GM19099 (cell line): ENCODE measurements around the gene F7.

Source experiments
- POLR2A ChIP-seq: IDR thresholded peaks from 3 replicates; pipeline ENCODE4 v1.6.1; 2011; ENCODE audit warnings: low read depth; ENCODE audit not compliant: insufficient read length; ENCODE audit errors: extremely low read depth

Gene F7

DNA sequence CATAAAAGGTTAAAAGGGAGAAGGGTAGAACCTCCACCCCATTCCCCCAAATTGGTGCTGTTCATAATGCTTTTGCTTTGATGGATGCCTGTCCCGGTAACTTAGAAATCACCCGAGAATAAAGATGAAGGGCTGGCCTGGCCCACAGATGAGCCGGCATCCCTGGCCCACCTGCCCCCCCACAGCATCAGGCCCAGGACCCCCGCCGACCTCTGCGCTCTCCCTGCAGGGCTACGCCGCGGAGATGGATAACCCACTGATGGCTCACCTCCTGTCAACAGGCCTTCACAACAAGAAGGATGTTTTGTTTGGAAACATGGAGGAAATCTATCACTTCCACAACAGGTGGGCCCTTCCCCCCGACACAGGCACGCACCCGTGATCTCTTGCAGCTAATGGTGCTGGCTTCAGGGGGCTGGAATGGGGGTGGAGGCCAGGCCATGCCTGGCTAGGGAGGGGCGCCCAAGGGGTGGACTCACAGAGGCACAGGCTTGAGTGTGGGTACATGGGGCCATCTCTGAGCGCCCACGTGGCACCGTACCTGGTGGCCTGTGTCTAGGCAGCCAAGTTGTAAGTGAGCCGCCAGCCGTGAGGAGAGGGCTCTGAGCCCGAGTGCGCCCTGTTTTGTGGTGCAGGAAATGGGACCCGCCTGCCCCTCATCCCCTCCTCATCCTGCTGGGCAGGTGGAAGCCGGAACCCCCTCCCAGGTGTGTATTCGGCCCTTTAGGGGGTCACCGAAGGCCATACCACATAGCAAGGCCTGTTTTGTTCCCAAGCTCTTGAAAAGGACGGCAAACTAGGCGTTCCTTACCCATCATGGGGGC lies 23.2 kb upstream of the F7 start:
- TF ChIP-seq POLR2A = no peak

DNA sequence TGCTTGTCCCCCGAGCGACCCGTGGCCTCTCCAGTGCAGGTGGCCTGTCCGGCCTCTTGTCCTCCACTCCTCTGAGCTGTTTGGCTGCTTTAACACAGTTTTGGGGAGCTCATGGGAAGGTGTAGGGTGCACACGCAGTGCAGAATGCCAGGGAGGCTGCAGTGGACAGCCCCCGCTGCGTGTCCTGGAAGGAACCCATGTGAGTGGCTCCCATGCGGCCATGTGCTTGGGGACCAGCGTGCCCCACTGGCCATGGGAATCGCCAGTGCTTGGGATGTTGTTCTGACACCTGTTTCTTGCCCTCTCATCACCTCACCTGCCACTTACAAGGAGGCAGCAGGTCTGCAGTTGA lies 22.6 kb upstream of the F7 start:
- no peak for TF ChIP-seq POLR2A

DNA sequence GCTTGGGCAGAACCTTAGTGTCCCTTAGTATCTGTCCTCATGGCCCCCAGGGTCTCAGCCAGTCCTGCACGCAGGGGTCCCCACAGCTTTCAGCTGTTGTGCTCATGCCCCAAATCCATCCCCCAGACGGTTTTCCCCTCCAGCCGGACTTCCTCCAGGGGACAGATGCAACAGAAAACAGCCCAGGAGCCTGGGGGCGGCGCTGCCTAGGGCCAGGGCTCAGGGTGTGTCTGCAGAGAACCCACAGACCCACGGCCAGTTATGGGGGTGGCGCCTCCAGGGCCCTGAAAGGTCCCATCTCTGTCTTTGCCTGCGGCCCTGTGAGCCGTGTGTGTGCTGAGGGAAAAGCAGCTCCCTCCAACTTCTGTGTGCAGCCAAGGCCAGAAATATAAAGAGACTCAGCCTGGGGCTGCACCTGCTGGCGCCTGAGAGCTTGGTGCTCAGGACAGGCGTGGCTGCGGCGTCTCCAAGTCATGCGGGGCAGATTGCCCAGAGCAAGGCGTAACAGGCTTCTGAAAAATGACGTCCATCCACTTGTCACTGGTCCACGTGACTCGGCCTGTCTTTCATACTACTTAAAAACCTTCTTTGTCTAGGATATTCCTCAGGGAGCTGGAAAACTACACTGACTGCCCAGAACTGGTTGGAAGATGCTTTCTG lies 22.1 kb upstream of the F7 start:
- TF ChIP-seq POLR2A = no peak

DNA sequence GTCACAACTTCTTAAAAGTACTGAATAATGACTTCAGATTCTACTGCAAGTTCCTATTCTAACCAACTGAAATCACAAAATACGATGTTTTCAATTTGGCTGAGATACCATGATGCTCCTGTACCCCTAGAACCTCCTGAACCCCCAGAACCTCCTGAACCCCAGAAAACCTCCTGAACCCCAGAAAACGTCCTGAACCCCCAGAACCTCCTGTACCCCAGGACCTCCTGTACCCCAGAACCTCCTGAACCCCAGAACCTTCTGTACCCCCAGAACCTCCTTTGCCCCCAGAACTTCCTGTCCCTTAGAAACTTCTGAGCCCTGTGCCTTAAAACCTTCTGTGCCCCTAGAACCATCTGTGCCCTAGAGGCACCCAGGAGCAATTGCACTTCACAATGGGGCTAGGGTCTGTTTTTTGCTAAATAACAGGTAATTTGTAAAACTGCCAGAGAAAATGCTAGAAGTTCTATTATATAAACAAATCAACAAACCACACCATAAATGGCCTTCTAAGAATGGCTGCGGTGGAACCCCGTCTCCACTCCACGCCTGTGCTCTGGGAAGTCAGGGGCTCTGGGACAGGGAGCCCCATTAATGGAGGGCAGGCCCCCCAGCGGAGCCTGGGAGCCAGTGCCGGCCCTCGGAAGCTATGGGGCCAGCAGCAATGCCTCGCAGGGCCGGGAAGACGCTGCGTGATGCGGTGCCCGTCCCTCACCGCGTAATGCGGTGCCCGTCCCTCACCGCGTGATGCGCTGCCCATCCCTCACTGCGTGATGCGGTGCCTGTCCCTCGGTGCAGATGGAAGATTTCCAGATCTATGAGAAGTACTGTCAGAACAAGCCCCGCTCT lies 21.3 kb upstream of the F7 start:
- TF ChIP-seq POLR2A = no peak

DNA sequence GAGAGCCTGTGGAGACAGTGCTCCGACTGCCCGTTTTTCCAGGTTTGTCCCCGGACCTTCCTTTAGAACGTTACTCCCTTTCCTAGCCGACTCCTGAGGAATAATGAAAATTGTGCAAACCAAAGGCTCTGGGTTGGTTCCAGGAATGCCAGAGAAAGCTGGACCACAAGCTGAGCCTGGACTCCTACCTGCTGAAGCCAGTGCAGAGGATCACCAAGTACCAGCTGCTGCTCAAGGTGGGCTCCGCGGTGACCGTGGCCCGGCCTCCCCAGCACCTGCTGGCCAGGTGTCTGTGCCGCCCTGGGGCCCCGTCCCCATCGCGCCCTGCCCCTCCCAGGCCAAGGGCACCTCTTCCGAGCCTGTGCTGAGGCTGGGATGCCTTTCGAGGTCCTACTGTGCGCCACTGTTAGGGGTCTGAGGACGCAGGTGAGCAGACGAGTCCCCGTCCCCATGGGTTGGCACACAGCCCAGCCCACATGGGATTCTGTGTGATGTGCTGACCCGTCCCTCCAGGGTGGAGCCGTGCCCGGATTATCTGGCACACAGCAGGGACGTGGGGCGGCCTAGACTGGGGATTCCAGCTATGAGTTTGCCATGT lies 20.5 kb upstream of the F7 start:
- no peak for TF ChIP-seq POLR2A

DNA sequence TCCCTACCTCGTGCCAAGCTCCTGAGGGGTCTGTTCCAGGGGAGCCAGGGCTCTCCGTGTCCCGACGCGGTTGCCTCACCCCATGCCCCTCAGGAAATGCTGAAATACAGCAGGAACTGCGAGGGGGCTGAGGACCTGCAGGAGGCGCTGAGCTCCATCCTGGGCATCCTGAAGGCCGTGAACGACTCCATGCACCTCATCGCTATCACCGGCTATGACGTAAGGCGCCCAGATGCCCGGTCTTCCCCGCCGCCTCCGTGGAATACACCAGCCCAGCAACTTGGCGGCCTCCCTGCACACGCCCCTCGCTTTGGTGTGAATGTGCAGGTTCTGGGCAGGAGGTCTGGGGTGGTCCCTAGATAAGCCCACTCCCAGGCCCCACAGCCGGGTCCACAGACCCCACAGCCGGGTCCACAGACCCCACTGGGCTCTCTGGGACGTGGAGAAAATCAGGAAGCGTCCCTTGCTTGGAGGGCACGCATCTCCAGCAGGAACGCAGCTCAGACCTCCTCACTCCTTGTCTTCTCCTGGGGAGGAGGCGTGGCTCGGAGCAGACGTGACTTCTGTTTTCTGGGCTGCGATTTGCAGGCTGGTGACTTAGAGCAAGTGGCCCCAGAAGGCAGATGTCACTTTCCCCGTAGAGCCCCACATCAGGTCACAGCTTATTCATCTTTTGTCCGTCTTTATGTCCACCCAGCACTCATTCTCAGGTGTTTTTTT lies 19.4 kb upstream of the F7 start:
- no peak for TF ChIP-seq POLR2A

DNA sequence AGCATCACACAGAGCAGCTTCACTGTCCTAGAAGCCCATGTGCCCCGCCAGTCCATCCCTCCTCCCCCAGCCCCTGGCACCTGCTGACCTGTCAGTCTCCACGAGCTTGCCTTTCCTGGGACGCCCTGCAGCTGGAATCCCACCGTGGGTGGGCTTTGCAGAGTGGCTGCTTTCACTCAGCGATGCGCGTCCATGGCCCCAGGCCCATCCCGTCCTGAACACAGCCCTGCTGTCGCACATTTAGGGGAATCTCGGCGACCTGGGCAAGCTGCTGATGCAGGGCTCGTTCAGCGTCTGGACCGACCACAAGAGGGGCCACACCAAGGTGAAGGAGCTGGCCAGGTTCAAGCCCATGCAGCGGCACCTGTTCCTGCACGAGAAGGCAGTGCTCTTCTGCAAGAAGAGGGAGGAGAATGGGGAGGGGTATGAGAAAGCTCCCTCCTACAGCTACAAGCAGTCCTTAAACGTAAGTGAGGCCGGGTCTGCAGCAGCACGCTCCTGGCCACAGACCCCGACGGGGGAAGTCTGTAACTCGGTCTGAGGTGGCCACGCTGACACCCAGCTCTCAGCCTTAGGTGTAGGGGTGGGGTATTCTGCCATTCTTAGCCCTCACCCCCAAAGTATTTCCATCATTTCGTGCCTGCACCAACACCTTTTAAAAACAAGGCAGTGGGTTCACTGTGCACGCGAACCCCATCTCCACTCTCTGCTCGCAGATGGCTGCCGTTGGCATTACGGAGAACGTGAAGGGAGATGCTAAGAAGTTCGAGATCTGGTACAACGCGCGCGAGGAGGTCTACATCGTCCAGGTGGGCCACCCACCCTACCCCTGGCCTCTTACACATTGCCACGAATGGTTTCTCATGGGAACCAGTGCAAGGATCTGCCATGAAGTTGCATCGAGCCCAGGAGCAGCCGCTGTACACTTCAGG lies 18.3 kb upstream of the F7 start:
- no peak for TF ChIP-seq POLR2A

DNA sequence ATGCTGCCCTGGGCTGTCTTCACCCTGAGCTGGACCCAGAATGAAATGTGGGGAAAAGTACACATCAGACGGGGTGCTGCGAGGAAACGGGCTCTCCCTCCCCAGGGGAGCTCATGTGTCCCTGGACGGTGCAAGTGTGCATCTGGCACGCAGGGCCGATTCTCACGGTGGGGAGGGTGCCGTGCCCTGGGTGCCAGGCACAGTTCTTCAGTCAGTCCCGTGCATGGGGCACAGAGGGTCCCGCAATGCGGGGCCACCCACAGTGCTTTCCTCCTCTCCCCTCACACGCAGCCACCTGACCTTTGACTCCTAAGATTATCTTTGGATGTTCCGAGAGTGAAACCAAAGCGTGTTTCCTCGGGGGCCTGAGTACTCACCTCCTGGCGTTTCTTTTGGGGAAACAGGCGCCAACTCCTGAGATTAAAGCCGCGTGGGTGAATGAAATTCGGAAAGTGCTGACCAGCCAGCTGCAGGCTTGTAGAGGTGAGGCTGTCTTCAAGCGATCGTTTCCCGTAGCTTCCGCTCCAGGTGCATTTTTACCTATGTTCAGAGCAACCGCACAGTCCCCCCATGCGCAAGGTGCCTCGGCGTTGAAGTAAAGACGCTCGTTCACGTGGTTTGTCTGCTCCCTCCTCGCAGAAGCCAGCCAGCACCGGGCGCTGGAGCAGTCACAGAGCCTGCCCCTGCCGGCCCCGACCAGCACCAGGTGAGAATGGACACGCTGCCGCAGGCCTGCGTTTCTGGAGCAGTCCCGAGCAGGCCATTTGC lies 17.5 kb upstream of the F7 start:
- TF ChIP-seq POLR2A = no peak

DNA sequence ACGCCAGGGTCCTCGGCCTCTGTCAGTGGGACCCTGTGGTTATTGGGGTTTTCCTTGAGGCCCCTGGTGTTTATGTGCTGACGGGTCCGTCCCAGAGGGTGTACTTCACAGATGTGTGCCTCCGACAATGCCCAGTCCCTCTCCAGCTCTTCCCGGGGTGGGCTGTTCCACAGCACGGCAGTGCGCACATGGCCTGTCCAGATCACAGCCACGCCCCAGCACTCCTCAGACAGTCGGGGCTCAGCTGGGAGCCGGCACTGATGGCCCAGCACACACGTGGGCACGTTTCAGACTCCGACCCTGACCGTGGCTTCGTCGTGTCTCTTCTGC lies 16.9 kb upstream of the F7 start:
- no peak for TF ChIP-seq POLR2A

DNA sequence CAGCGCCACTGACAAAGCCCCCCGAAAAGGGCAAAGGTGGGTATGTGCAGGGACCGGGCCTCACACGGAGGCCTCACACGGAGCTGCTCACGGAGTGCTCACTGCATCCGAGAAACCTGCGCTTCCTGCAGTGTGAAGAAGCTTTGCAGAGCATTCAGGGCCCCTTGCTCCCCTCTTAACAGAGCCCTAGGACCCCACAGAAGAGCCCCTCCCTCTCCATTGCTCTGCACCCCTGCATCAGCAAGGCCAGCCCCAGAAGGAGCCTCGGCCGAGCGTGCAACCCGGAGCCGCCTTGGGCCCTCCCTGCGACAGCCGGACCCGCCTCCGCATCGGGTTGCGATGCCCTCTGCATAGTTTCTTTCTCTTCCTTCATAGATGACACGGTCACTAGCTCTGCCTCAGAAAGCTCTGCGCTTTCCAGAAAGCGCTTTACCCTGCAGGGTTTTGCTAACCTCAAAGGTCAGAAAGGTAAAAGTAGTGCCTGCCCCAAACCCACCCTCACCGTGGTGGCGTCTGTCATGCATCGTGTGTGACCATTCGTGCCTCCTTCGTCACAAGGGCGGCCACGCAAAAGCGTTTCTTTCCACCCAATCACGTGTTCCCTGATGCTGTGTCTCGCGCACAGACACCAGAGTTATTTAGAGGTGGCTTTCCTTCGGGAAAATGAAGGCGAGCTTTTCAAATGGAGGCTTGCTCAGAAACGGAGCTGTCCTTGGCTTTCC lies 15.7 kb upstream of the F7 start:
- TF ChIP-seq POLR2A = no peak

DNA sequence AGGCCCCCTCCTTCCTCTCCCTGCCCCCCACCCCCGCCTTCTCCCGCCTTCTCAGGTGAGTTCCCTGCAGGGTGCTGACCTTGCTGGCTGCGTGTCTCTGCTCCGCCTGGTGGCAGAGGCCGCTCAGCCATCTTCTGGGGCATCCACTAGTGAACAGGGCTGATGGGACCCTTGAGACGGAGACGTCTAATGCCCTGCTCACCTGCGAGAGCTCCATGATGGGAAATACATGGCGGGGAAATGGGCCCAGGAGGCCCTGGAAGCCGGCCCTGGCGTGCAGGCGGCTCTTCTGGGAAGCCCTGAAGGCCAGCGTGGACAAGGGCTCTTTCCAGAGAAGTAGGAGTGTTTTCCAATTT lies 15.2 kb upstream of the F7 start:
- no peak for TF ChIP-seq POLR2A

DNA sequence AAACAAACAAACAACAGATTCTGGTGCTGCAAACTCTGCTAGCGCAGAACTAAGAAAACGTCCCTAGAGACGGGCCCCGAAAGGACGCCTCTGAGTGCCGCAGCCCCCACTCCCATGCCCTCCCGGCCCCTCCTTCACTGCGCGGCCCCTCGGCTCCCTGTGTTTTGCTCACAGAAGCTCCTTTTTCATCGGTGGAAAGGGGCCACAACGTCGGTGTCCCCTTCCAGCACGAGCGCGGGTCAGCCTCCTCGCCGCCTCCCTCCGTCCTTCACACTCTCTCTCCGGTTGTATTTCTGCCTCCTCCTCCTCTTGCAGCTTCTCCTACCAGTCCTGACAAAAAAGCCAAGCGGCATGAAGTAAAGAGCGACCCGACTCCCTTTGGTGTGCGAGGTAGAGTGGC lies 14.8 kb upstream of the F7 start:
- TF ChIP-seq POLR2A = no peak
